HG03354 (cell line): ENCODE measurements around the gene ZBTB11.
"Not testable (repeated sequence)": the region's sequence is repeated elsewhere in the genome, so short reads cannot be mapped to it uniquely, and the experiment has no call there.

Experiments used
- ATAC-seq: cut with Tn5 transposase; IDR thresholded peaks from one replicate; pipeline ENCODE4 v1.9.1; 2021; ENCODE audit warnings: mild to moderate bottlenecking; ENCODE audit not compliant: unreplicated experiment, poor library complexity, severe bottlenecking

ZBTB11 gene

DNA sequence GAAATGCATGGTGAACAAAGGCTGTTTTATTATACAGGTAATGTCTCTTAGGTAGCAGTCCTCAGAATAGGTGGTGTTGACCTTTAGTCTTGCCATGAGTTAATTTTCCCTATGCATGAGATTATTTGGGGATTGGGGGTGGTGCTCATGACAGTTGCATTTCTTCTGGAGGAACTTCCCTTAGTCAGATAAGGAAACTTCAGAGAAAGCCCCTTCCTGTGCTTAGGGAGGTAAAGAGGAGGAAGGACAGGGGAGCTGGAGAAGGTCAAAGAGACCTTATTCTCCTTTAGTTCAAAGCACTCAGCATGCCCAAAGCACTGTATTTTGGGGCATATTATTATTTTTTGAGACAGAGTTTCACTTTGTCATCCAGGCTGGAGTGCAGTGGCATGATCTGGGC is 47.7 kb downstream of the ZBTB11 start:
- ATAC-seq, result no peak

DNA sequence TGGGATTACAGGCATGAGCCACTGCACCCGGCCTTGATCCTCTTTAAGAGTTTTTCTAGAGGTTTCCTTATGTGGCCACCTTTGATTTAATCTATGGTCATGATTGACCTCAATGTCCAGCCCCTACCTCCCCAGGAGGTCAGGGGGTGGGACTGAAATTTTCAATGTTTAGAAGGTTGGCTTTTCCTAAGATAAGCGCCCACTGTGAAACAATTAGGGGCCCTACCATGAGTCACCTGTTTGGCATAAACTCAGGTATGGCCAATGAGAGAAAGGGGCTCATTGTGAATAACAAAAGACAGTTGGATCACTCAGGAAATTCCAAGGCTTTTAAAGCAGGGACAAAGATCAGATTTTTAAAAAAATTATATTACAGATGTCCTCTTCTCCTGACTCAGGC is 51.1 kb downstream of the ZBTB11 start:
- ATAC-seq, result no peak

DNA sequence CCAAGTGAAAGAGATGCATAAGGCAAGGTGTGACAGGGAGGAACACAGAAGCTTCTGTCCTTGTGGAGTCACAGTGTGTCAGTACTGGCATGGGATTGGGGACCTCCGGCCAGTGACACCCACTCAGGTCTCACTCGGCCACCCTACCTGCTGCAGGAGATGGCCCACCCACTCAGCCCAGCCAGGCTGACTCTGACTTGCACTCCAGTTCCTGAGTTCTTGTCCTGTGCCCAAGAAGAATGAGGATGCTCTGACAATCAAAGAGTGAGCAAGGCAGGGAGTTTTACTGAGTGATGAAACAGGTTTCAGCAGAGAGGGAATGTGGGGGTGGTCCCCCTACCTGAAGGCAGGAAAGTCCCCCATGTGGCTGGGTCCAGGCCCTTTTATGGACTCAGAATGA is 52.1 kb downstream of the ZBTB11 start:
- ATAC-seq, result no peak

DNA sequence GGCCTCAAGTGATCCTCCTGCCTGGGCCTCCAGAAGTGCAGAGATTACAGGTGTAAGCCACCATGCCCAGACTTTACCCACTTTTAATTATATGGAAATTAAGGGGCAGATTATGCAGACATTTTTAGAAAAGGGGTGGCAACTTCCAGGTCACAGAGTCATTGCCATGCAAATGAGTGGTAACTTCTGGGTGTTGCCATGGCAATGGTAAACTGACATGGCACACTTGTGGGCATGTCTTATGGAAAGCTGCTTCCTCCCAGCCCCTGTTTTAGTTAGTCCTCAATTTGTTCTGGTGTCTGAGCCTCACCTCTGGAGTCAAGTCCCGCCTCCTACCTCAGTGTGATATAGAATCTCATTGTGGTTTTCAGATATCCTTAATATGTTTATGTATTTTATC is 53.3 kb downstream of the ZBTB11 start:
- ATAC-seq, result no peak

DNA sequence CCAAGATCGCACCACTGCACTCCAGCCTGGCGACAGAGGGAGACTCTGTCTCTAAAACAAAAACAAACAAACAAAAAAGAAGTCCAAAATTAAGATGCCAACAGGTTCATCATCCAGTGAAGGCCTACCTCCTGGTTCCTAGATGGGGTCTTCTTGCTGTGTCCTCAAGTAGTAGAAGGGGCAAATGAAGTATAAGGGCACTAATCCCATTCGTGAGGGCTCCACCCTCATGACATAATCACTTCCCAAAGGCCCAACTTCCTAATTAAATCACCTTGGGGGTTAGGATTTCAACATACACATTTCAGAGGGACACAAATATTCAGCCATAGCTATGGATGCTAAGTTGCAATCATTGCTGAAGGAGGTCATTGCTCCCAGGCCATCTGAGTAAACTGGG is 57.2 kb downstream of the ZBTB11 start:
- ATAC-seq, result no peak

DNA sequence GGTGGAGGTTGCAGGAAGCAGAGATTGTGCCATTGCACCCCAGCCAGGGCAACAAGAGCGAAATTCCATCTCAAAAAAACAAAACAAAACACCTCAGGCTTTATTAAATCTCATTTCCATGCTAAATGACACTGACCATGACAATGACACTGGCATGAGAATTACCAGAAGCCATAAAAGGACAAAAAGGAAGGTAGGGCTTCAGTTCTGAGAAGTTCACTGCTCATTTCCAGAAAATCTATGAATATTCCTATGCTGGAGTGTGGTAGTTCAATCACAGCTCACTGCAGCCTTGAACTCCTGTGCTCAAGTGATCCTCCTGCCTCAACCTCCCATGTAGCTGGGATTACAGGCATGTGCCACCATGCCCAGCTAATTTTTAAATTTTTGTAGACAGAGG is 58.2 kb downstream of the ZBTB11 start:
- no peak for ATAC-seq

DNA sequence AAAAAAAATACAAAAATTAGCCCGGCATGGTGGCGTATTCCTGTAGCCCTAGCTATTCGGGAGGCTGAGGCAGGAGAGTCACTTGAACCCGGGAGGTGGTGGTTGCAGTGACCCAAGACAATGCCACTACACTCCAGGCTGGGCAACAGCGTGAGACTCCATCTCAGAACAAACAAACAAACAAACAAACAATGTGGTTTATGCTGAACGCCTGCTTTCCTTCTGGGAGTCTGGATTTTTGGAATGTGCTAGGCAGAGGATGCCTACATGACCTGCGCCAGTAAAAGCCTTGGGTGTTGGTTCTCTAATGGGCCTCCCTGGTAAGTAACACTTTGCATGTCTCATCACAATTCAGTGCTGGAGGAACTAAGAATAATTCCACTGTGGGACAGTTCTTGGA is 59.5 kb downstream of the ZBTB11 start:
- no peak for ATAC-seq

DNA sequence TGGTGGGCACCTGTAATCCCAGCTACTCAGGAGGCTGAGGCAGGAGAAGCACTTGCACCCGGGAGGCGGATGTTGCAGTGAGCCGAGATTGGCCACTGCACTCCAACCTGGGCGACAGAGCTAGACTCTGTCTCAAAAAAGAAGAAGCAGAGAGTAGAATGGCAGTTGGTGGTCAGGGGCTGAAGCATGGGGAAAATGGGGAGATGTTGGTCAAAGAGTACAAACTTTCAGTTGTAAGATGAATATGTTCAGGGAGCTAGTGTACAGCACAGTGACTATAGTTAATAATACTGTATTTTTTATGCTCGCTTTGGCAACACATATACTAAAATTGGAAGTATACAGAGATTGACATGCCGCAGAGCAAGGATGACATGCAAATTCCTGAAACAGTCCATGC is 61.4 kb downstream of the ZBTB11 start:
- ATAC-seq, result no peak

DNA sequence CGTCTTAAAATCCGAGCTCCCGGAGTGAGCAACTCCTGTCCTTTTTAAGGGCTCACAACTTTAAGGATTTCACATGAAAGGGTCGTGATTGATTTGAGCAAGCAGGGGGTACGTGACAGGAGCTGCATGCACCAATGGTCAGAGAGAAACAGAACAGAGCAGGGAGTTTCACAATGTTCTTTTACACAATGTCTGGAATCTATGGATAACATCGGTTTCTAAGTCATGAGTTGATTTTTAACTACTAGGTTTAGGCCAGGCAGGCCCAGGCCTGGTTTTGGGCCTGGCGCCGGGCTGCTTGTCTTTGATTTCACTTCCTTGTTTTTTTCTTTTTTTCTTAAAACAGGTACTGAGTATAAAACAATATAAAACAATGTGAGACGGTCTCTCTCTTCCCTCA is 63.9 kb downstream of the ZBTB11 start:
- not testable (repeated sequence) for ATAC-seq

DNA sequence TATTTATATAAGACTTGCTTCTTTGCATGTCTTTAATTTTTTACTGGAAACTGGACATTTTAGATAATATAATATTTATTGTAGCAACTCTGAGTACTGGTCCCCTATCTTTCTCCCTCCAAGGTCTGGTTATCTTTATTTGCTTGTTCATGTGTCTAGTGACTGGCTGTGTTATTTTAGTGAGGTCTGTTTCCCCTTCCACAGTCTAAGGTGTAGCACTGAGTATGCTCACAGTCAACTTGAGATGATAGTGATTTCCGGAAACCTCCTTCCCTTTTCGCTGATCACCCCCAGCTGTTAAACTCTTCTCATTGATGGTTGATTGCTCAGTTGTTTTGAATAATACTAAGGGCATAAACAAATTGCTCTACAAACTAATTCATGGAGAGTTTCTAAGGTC is 65.9 kb downstream of the ZBTB11 start:
- ATAC-seq, result no peak

DNA sequence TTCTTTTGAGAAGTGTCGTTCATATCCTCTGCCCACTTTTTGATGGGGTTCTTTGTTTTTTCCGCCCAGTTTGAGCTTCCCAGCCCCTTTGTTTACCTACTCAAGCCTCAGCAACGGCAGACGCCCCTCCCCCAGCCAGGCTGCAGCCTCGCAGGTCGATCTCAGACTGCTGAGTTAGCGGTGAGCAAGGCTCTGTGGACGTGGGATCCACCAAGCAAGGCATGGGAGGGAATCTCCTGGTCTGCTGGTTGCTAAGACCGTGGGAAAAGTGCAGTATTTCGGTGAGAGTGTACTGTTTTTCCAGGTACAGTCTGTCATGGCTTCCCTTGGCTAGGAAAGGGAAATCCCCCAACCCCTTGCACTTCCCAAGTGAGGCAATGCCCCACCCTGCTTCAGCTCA is 71.5 kb downstream of the ZBTB11 start:
- ATAC-seq, result not testable (repeated sequence)

DNA sequence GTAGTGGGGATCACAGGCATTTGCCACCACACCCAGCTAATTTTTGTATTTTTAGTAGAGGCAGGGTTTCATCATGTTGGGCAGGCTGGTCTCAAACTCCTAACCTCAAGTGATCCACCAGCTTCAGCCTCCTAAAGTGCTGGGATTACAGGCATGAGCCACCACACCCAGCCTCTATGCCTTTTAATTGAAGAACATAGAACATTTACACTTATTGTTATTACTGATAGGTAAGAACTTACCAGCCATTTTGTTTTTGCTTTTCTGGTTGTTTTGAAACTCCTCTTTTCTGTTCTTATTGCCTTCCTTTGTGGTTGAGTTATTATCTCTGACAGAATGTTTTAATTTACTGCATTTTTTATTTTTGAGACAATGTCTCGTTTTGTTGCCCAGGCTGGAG is 73.7 kb downstream of the ZBTB11 start:
- no peak for ATAC-seq

DNA sequence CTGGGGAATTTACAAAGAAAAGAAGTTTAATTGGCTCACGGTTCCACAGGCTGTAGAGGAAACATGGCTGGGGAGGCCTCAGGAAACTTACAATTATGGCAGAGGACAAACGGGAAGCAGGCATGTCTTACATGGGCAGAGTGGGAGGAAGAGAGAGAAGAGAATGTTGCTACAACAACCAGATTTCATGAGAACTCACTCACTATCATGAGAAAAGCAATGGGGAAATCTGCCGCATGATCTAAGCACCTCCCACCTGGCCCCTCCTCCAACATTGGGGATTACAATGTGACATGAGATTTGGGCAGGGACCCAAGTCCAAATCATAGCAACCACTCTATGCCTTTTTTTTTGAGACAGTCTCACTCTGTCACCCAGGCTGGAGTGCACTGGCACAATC is 74.2 kb downstream of the ZBTB11 start:
- no peak for ATAC-seq
